ENCODE results near the gene ZNF516. TPM values are rescaled to one million over a fixed set of nuclear protein-coding genes. Genes with fewer than 3 reads are reported as not detected.

The ZNF516 gene
- total RNA-seq, 4 donors from 2014 or later, result 34.4 to 57.3 (median 39.5) TPM

DNA sequence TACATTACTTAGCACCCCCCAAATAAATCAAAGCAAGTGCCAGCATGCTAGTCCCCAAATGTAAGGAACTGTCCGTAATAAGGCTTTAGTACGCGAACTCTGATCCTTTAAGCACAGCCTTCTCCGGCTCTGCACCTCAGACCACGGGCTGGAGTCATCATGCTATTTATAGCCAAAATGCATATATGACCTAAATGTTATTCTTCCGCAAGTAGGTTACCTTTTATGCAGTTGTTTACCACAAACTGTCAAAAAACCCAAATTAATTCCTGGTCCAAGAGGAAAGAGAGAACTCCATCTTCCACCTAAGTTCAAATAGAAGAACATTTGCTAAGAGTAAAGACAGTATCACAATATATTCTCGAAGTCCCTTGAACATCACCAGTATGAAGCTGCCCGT is 42.7 kb downstream of the ZNF516 start:
- intact Hi-C loops (cut with DNase I; ENCODE audit: low total_unique reads), result no loop called here

DNA sequence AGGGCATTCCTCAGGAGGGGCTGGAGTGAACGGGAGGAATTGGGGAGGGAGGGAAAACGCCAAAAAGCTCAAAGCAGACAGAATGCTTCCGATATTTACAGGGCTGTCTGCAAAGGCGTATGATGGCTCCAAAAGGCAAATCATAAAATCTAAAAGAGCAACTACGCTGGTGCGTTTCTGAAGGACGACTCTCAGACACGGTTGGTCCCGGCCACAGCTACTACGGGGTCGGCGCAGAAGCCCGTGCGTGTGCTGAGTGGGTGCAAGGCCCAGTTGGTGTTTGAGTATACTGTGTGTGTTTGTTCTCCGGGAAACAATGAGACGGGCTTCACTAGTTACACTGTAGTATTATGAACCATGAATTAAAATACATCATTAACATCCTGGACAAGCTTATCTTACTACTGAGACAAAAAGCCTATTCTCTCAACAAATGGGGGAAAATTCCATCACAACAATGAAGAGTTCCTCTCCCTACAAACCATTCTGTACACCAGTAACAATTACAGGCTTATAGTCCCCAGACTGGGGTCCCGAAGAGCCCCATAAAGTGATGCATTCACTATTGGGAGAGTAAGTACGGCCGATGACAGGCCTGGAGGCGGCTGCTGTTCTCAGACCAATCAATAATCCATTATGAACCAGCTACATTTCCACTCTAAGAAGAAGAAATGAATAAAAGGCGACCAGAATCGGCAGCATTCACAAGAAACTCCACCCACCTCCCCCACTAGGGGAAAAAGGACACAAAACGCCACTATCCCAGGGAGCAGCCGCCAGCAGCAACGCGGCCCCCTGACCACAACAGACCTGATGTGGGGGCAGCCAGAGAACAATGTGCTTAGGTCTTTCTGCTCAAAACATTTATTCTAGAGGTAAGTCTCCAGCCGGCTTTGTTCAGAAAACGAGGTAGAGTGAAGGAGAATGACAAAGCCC is 43.4 kb downstream of the ZNF516 start:
- peak in 1 of 2 donors; percentile 76 for DNase-seq (ENCODE audit: low spot score in 2 of 2)
- TF ChIP-seq POLR2A (IDR thresholded peaks at IDR 0.05), result no peak
- TF ChIP-seq, protein P1, sequence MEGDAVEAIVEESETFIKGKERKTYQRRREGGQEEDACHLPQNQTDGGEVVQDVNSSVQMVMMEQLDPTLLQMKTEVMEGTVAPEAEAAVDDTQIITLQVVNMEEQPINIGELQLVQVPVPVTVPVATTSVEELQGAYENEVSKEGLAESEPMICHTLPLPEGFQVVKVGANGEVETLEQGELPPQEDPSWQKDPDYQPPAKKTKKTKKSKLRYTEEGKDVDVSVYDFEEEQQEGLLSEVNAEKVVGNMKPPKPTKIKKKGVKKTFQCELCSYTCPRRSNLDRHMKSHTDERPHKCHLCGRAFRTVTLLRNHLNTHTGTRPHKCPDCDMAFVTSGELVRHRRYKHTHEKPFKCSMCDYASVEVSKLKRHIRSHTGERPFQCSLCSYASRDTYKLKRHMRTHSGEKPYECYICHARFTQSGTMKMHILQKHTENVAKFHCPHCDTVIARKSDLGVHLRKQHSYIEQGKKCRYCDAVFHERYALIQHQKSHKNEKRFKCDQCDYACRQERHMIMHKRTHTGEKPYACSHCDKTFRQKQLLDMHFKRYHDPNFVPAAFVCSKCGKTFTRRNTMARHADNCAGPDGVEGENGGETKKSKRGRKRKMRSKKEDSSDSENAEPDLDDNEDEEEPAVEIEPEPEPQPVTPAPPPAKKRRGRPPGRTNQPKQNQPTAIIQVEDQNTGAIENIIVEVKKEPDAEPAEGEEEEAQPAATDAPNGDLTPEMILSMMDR (IDR thresholded peaks at IDR 0.05), result no peak
- intact Hi-C loops (cut with DNase I; ENCODE audit: low total_unique reads), result no loop called here
- H3K4me3 ChIP-seq (ENCODE audit: low read depth, poor library complexity, severe bottlenecking), result peak overlapping the region; percentile 44
- 40 to 44% methylated on average over 28 of the region's 28 CpGs for WGBS, 2 donors

More for the DNA sequence above, 42.7 kb downstream of the ZNF516 start:
- 80% methylated on average over 8 of the region's 8 CpGs for WGBS, 2 donors
- H3K4me3 ChIP-seq (ENCODE audit: low read depth, poor library complexity, severe bottlenecking), result no peak overlapping the region
- no peak for TF ChIP-seq POLR2A (IDR thresholded peaks at IDR 0.05)
- TF ChIP-seq, protein P1 (IDR thresholded peaks at IDR 0.05), result no peak
- DNase-seq (ENCODE audit: low spot score in 2 of 2), result no peak

DNA sequence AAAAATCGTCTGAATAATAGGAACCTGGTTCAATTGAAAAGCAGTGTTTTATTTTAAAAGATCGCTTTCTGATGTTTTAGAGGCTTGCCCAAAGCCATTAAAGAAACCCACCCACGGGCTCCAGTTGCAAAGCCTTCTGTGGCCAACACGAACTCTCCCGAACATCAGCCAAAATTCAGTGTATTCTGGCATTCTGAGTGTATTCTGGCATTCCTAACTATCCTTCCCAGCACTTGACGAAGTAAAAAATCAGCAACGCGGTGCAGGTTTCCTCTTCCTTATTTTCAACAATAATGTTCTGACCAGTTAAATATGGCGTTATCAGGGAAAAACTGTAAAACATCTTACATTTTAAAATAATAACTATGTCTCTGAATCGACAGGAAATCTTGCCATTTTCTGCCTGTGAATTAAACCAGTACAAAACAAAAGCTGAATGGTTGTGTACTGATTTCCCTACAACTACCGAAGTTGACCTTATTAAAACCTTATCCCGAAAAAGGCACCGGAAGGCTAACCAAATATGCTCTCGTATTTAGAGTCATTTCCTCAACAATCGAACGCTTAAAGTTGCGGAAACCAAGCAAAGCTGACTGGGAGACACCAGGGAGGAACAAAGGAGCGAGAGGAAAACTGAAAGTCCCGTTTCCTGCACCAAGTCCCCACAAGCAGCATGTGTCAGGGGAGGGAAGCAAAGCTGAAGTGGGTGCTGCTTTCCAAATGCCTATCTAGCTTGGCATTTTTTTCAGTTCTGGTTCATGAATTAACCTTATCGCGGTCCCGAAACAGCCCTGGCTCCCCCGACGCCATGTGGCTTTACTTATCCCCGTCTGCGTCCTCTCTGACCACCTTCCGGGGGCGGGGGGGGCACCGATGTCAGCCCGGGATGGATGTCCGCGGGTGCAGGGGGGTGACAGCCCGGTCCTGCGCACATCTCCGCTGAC is 44.3 kb downstream of the ZNF516 start:
- TF ChIP-seq, protein P1 (IDR thresholded peaks at IDR 0.05), result no peak
- no peak for TF ChIP-seq POLR2A (IDR thresholded peaks at IDR 0.05)
- intact Hi-C loops (cut with DNase I; ENCODE audit: low total_unique reads), result no loop called here
- 6% methylated on average over 35 of the region's 35 CpGs for WGBS, 2 donors
- peak overlapping the region; percentile 44 for H3K4me3 ChIP-seq (ENCODE audit: low read depth, poor library complexity, severe bottlenecking)
- DNase-seq (ENCODE audit: low spot score in 2 of 2), result peak in 1 of 2 donors; percentile 89

DNA sequence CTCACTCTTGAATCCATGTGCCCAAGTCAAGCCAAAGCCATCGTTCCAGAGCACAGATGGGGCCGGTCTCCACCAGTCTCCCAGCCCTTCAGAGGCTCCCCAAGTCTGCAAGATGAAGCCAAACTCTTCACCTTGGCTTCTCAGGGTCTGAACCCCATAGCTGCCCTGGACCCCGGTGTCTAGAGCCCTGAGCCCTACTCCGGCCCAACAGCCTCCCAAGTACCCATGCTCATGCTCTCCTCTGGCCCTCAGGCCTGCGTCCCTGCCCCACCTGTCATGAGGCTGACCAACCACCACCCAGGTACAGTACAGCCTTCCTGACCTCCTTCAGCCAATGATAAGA is 46.0 kb downstream of the ZNF516 start:
- WGBS, 2 donors, result 94 to 95% methylated on average over 5 of the region's 5 CpGs

DNA sequence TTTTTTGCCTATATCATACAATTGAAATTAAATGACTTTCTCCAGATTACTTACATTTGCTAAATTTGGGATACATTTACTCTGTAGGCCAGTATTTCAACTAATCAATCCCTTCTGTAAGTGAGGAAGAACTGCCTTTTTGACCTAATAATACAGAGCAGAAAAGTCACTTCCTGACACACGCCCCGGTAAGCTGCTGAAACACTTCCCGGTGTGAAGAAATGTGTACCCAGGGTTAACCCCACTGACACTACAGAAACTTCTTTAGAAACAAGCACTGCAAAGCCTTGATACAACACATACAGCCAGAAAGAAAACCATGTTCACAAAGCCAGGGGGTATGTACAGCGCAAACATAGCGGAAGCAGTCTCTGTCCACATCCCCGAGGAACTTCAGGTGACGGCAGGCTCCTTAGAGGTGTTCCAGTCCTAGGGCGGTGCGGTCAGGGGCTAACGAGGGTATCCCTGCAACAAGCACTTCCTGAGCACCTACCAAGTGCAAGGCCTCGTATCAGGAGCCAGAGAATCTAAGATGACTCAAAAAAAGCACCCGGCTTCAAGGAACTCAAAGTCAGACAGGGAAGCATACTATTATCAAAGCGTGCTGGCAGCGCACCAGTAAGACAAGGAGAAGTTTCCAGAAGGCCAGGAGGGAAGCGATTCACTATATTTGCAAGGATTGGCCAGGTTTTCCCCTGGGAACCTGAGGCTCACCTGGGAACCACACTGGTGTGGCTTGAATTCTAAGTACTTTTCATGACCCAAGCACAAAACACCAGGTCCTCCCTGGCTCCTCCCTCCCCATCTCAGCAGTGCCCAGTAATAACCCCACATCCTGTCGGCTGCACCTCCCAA is 46.6 kb downstream of the ZNF516 start:
- DNase-seq (ENCODE audit: low spot score in 2 of 2), result peak in 1 of 2 donors; percentile 82
- TF ChIP-seq POLR2A (IDR thresholded peaks at IDR 0.05), result no peak
- H3K4me3 ChIP-seq (ENCODE audit: low read depth, poor library complexity, severe bottlenecking), result no peak overlapping the region
- 82 to 87% methylated on average over 16 of the region's 16 CpGs for WGBS, 2 donors
- intact Hi-C loops (cut with DNase I; ENCODE audit: low total_unique reads), result no loop called here

More for the DNA sequence above, 46.0 kb downstream of the ZNF516 start:
- no peak for TF ChIP-seq POLR2A (IDR thresholded peaks at IDR 0.05)
- intact Hi-C loops (cut with DNase I; ENCODE audit: low total_unique reads), result no loop called here
- H3K4me3 ChIP-seq (ENCODE audit: low read depth, poor library complexity, severe bottlenecking), result no peak overlapping the region
- DNase-seq (ENCODE audit: low spot score in 2 of 2), result peak in 1 of 2 donors; percentile 78

DNA sequence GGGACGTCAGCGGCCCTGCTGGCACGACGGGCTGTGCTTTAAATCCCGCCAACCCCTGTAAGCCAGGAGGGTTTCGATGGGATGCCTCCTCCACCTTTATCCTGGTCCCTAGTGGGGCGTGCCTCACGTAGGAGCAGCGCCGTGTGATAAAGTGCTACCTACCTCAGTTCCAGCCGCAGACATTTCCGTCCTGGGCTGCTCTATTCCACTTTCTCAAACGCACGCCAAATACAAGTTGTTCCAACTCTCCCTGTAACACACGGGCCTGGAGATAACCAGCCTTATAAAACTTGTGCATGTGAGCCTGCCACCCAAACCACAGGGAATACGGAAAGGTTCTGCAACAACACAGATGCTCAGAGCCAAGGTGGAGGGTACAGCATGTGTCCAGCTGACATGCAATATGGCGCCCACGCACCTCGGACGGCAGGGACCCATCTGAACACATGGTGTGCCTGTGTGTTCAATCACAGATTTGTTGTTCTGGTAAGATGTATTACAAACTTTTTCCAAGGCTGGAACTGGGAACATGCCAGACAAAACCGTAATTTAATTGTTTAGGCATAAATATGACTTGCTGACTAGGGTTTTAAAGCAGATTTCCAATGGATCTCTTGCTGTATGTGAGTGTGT is 47.7 kb downstream of the ZNF516 start:
- peak; percentile 71 to 79 for DNase-seq (ENCODE audit: low spot score in 2 of 2)
- intact Hi-C loops (cut with DNase I; ENCODE audit: low total_unique reads), result no loop called here
- H3K4me3 ChIP-seq (ENCODE audit: low read depth, poor library complexity, severe bottlenecking), result no peak overlapping the region
- 46 to 55% methylated on average over 21 of the region's 21 CpGs for WGBS, 2 donors
- no peak for TF ChIP-seq POLR2A (IDR thresholded peaks at IDR 0.05)
- TF ChIP-seq, protein P1 (IDR thresholded peaks at IDR 0.05), result no peak
